Measurements from ENCODE around the gene INSIG1. TPM values are rescaled to one million over a fixed set of nuclear protein-coding genes. Genes with fewer than 3 reads are reported as not detected.

The INSIG1 gene
- total RNA-seq, 1 donor = 128 TPM

DNA sequence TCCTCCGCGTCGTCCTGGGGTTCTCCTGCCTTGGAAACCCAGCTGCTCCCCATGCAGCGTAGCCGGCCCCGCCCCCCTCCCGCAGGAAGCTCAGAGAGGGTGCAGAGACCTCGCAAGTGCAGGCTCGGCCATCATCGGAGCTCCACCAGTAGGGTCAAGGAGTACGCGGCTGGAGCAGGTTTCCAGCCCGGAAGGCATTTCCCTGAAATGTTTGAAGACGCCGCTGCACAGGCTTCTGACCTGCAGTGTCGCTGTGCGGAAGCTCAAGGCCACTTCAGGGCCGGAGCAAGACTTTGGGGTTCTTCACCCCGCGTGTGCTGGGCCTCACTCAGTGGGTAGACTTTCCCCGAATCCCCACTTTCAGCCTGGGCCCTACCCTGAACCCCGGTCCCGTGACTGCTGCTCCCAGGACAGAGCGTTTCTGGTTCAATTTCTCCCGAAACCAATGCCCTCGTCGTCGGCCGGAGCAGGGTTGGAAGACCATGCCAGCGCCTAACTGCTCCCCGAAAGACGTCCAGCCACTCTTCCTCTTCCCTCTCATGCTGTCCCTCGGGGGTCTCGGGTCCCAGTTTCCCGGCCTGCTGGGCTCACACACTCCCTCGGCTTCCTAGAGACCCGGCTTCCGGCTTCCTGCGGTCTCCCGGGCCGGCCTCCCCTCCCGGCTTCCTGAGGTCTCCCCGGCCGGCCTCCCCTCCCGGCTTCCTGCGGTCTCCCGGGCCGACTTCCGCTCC is 52.1 kb downstream of the INSIG1 start:
- H3K4me3 ChIP-seq (ENCODE audit: low read length) = no peak overlapping the region

DNA sequence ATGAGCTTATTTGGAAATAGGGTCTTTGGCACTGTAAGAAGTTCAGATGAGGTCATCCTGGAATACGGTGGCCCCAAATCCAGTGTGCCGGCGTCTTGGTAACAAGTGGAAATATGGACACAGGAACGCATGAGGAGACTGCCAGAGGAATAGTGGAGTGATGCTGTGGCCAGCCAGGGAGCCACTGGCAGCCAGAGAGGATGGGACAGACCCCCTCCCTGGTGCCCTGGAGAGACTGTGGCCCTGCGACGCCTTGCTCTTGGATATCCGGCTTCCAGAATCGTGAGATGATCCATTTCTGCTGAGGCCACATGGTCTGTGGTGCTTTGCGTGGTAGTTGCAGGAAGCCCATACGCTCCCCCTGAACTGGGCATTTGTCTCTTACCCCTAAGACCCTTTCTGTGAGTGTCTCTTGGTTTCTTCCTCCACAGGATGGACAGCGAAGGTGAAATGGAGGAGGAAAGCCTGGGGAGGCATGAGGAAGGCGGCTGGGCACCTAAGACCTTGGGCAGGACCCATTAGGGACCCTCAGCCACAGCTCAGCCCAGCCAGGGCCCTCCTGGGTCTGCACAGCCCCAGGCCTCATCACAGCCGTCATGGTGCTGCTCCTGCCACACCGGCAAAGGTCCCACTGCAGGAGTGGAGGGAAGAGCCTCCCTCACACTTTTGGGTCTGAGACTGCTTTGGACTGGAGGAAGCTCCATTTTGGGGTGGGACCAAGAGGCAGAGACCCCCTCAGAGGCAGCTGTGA is 53.6 kb downstream of the INSIG1 start:
- Histone ChIP-seq H3K4me1 (ENCODE audit: insufficient read depth, low read length) (peaks cover 3% of the 10 kb centered on the region), H3K9me3 (ENCODE audit: low read depth, low read length) (no peaks in the 10 kb centered on the region), H3K4me3 (ENCODE audit: low read length) (no peak overlapping the region), H3K27me3 (ENCODE audit: insufficient read depth, low read length) (no peaks in the 10 kb centered on the region)

More for the DNA sequence above, 52.1 kb downstream of the INSIG1 start:
- Histone ChIP-seq H3K27me3 (ENCODE audit: insufficient read depth, low read length) (peaks cover 3% of the 10 kb centered on the region), H3K9me3 (ENCODE audit: low read depth, low read length) (no peaks in the 10 kb centered on the region), H3K4me1 (ENCODE audit: insufficient read depth, low read length) (peaks cover 7% of the 10 kb centered on the region)

DNA sequence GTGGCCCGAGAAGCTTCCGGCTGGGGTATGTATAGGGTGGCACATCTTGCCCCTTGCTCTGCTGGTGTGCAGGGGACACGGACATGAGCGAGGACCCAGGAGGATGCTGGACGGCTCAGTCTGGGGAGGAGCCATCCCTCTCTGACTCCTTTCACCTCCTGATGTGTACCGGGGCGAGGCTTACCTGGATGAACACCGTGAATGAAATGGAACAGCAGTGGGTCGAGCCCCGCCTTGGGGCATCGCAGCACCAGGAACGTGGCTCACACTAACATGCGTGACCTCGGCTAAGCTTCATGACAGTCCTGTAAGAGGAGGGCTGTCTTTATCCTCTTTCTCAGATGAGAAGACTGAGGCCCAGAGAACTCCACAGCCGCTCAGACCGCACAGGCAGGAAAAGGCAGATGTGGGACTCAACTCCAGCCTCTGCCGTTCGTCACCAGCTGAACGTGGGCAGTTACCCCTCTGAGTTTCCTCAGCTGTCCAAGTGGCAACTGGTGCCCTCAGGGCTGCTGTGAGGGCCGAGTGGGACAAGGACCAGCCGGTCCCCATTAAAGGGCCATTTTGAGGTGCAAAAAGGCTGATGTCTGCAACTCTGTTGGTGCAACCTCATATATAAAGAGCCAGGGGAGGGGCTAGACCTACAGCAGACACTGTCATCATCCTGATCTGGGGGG is 54.5 kb downstream of the INSIG1 start:
- no peaks in the 10 kb centered on the region for H3K9me3 ChIP-seq (ENCODE audit: low read depth, low read length)
- H3K27me3 ChIP-seq (ENCODE audit: insufficient read depth, low read length) = no peaks in the 10 kb centered on the region
- no peak overlapping the region for H3K4me3 ChIP-seq (ENCODE audit: low read length)
- H3K4me1 ChIP-seq (ENCODE audit: insufficient read depth, low read length) = peaks cover 12% of the 10 kb centered on the region

DNA sequence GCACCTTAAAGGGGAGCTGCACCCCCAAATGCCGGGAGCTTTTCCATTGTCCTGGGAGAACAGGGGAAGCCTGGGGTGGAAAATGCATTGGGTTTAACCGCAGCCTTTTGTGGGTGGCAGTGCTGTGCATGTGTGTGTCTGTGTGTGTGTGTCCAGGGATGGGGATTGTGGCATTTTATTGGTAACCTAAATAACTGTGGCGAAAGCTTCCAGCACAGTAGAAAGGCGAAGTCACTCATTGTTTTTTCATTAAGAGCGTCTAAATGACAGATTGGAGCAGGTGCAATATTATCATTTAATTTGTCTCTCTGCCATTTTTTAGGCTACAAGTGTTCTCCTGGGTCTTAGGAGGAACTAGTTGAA is 55.1 kb downstream of the INSIG1 start:
- no peak overlapping the region for H3K4me3 ChIP-seq (ENCODE audit: low read length)

DNA sequence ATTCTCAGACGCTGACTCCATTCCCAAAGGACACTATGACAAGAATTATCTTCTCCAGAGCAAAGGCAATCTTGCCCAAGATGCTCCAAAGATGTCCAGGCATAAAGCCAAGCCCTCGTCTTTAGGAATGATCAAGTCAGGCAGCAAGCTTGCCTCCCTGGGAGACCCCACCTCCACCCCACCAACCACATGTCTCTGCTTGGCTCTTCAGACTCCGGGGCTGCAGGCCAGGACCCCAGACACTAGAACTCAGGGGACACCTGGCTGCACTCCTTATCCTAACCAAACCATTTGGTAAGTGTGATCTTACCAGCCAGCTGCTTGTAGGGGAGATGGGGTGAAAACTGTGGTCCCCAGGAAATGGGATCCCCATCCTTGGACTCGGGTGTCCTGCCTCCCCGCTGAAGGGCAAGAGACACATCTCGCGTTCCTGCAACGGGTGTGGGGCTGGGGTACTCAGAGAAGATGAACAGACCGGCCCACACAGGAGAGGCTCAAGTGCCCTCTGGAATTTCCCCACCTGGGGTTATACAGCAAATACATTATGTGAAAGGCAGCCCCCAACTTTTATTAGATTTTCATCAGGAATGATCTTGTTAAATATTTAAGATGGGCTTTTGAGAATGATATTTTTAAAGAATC is 55.7 kb downstream of the INSIG1 start:
- H3K4me3 ChIP-seq (ENCODE audit: low read length) = no peak overlapping the region
- no peaks in the 10 kb centered on the region for H3K9me3 ChIP-seq (ENCODE audit: low read depth, low read length)
- no peaks in the 10 kb centered on the region for H3K27me3 ChIP-seq (ENCODE audit: insufficient read depth, low read length)

More for the DNA sequence above, 55.1 kb downstream of the INSIG1 start:
- no peaks in the 10 kb centered on the region for H3K27me3 ChIP-seq (ENCODE audit: insufficient read depth, low read length)
- H3K9me3 ChIP-seq (ENCODE audit: low read depth, low read length) = no peaks in the 10 kb centered on the region
- peaks cover 17% of the 10 kb centered on the region for H3K4me1 ChIP-seq (ENCODE audit: insufficient read depth, low read length)

DNA sequence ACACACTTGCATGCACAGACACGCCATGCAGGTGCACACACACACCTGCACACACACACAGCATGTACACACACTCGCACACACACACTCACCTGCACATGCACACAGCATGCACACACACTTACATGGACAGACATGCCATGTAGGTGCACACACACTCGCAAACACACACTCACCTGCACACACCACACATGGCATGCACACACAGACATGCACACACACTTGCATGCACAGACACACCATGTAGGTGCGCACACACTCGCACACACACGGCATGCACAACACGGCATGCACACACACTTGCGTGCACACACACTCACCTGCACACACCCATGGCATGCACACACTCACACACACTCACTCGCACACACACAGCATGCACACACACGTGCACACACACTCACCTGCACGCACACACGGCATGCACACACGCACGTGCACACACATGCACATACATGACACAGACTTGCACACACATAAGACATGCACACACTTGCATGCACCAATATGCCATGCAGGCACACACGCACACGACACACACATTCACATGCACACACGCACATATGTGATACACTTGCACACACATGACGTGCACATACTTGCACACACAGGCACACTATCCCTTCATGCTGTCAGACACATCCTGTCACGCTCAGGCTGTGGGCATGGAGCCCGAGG is 56.8 kb downstream of the INSIG1 start:
- H3K4me3 ChIP-seq (ENCODE audit: low read length) = no peak overlapping the region
- peaks cover 25% of the 10 kb centered on the region for H3K4me1 ChIP-seq (ENCODE audit: insufficient read depth, low read length)
- no peaks in the 10 kb centered on the region for H3K27me3 ChIP-seq (ENCODE audit: insufficient read depth, low read length)
- H3K9me3 ChIP-seq (ENCODE audit: low read depth, low read length) = no peaks in the 10 kb centered on the region

More for the DNA sequence above, 55.7 kb downstream of the INSIG1 start:
- peaks cover 24% of the 10 kb centered on the region for H3K4me1 ChIP-seq (ENCODE audit: insufficient read depth, low read length)

DNA sequence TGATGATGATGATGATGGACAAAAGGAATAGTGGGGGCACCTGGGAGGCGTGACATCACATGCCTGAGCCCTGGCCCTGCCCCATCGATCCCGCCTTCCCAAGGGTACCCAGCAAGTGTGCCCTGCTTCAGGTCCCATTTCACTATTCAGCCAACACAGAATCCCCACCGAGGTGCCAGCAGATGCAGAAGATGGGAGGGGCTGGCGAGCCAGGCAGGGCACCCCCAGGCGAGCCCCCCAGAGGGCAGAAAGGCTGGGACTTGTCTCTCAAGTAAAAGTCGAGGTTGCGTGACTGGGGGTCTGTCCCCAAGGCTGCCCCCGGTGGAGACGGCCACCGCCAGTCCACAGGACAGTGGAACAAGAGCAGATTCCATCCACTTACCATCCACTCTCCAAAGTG is 57.5 kb downstream of the INSIG1 start:
- Histone ChIP-seq H3K9me3 (ENCODE audit: low read depth, low read length) (no peaks in the 10 kb centered on the region), H3K4me1 (ENCODE audit: insufficient read depth, low read length) (peaks cover 30% of the 10 kb centered on the region), H3K4me3 (ENCODE audit: low read length) (no peak overlapping the region), H3K27me3 (ENCODE audit: insufficient read depth, low read length) (no peaks in the 10 kb centered on the region)

DNA sequence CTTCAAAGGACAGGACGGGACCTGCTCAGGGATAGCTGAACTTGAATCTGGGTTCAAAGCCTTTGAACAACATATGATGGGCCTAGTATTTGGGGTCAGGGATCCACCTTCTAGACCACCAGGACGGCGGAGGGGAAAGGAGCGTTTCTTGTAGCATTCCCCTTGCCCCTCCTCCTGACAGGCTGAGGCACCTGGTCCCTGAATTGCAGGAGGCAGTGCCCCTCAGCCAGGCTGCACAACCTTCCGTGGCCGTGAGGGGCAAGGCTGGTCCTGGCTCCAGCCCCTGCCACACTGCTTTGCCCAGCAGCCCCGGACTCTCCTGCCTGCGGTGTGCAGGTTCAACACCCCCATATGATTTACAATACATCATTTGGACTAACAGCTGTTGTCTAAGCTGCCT is 58.1 kb downstream of the INSIG1 start:
- Histone ChIP-seq H3K4me1 (ENCODE audit: insufficient read depth, low read length) (peaks cover 35% of the 10 kb centered on the region), H3K4me3 (ENCODE audit: low read length) (no peak overlapping the region), H3K9me3 (ENCODE audit: low read depth, low read length) (no peaks in the 10 kb centered on the region), H3K27me3 (ENCODE audit: insufficient read depth, low read length) (no peaks in the 10 kb centered on the region)

DNA sequence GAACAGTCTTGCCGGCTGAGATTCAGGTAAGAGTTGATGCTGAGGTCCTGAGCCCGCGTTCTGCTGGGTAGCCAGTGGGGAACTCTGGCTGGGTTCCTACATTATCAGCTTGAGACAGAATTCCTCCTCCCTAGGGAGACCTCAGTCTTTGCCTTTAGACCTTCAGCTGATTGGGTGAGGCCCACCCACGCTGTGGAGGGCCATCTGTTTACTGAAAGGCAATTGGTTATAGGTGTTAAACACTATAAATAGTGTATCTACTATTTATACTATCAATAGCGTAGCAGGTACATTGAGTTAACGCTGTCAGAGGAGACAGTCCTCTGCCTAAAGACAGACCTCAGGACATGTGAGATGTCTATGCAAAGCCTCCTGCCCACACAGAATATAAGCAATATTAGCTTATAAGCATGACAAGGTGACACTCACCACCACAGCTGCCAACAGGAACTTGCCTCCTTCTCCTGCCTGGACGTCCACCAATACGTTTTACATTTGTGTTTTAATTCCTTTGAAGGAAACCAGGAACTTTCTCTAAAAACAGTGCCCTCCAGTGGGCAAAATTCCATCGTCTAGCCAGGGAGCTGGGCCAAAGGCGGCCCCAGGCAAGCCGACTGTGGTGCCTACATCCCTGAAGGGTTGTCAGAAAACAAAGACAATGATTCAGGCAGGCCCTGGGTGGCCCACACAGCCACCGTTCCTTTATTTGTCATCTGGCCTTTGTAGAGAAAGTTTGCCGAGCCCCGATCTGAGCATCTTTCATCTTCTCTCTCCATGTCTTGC is 58.8 kb downstream of the INSIG1 start:
- Histone ChIP-seq H3K4me3 (ENCODE audit: low read length) (no peak overlapping the region), H3K9me3 (ENCODE audit: low read depth, low read length) (no peaks in the 10 kb centered on the region), H3K27me3 (ENCODE audit: insufficient read depth, low read length) (no peaks in the 10 kb centered on the region), H3K4me1 (ENCODE audit: insufficient read depth, low read length) (peaks cover 42% of the 10 kb centered on the region)

DNA sequence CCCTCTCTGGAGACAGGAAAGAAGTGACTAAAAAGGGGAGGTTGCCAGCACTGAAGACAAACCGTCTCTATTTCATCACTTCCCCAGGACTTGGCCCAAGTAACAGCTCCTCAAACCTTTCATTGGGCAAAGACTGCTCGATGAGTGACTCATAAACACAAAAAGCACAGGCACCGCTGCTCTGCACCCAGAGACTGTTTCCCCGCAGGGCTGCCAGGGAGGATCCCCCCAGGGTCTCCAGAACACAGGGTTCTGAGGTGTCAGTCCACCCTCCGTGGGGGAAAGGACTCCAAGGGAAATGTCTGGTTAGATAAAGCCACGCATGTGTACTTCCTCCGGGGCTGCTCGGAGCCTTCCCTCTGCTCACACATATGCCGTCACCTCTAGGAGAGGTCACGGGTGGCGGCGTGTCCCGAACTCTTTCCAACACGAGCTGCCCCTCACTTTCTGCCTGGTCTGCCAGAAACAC is 59.9 kb downstream of the INSIG1 start:
- Histone ChIP-seq H3K4me3 (ENCODE audit: low read length) (no peak overlapping the region), H3K9me3 (ENCODE audit: low read depth, low read length) (no peaks in the 10 kb centered on the region), H3K4me1 (ENCODE audit: insufficient read depth, low read length) (peaks cover 42% of the 10 kb centered on the region), H3K27me3 (ENCODE audit: insufficient read depth, low read length) (no peaks in the 10 kb centered on the region)

DNA sequence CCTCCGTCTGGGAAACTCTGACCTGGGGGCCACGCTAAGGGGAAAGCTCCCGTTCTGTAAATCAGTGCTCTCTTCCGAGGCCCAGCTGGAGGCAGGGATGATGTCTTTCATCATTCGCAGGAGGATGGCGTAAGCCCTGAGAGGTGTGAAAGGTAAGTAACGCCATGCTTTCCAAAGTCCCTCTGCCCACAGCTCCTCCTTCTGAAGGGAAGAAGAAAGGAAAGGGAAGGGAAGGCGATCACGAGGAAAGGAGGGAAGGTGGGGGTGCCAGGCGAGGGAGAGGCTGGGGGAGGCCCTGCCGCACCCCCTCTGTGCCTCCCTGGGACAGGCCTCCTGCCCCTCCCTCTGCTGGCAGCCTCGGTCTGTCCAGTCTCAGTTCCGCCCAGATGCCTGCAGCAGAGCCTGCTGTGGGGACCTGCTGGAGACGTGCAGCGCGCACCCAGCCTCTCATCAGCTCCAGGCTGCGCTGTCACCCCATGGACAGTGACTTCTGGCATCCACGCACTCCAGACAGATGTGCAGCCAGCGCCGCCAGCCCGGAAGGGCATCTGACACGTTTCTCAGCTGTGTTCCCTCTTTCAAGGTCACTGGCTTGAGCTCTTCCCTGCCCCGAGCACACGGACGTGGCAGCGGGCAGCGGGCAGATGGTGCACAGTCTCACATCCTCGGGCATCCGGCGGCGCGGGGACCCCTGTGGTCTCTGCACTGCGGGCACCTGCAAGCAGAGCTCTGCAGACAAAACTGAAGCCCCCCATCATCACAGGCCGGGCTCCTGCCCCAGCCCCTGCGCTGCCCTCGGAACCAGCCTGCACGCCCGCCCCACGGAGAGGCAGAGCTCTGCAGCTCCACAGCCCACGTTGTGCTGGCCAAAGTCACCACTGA is 60.6 kb downstream of the INSIG1 start:
- no peaks in the 10 kb centered on the region for H3K27me3 ChIP-seq (ENCODE audit: insufficient read depth, low read length)
- peaks cover 42% of the 10 kb centered on the region for H3K4me1 ChIP-seq (ENCODE audit: insufficient read depth, low read length)
- no peaks in the 10 kb centered on the region for H3K9me3 ChIP-seq (ENCODE audit: low read depth, low read length)
- no peak overlapping the region for H3K4me3 ChIP-seq (ENCODE audit: low read length)

DNA sequence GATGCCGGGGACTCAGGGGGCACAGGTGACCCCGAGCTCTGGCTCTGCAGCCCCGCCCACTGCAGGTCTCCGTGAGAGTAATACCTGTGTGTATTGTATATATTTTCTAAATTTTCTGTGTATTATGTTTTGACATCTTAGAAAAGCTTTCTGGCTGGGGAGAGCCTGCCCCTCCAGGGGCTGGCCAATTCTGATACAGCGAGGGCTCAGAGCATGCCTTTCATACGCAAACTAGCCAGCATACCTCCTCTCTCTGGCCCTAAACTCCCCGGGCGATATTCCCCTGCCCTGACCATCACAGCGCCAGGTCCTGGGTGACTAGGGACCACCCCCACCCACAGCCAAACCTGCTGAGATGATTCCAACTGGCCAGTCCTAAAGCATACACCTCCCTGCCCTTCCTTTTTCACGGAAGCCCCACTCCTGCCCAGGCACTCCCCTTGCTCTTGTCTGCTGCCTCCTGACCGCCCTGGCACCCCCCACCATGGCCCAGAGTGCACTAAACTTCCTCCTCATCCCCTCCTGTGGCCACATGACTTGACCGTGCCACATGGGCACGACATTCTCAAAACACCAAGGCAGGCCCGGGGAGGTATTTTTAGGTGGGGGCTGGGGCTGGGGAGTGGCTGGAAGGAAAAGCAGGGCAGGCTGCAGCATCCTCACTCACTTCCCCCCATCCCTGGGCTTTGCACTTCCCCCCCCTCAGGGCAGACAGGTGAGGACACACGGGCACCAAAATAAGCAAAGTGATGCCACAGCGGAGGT is 61.5 kb downstream of the INSIG1 start:
- Histone ChIP-seq H3K4me3 (ENCODE audit: low read length) (no peak overlapping the region), H3K9me3 (ENCODE audit: low read depth, low read length) (no peaks in the 10 kb centered on the region), H3K27me3 (ENCODE audit: insufficient read depth, low read length) (no peaks in the 10 kb centered on the region), H3K4me1 (ENCODE audit: insufficient read depth, low read length) (peaks cover 42% of the 10 kb centered on the region)

Data from mononuclear cell (primary cell).